IPS-15b (cell line): Measurements from ENCODE around the gene AGBL5.

Experiments
- H3K27me3 ChIP-seq: one replicate; pipeline ENCODE4 v1.6.1; 2013; ENCODE audit warnings: low read length; ENCODE audit not compliant: control insufficient read depth, insufficient read depth
- H3K36me3 ChIP-seq: one replicate; pipeline ENCODE4 v1.6.1; 2013; ENCODE audit warnings: low read length; ENCODE audit not compliant: control insufficient read depth, insufficient read depth
- H3K4me1 ChIP-seq: one replicate; pipeline ENCODE4 v1.6.1; 2013; ENCODE audit warnings: mild to moderate bottlenecking, low read length; ENCODE audit not compliant: control insufficient read depth, insufficient read depth
- H3K4me3 ChIP-seq: one replicate; pipeline ENCODE4 v1.5.1; 2013; ENCODE audit warnings: low read depth, low read length
- H3K9ac ChIP-seq: one replicate; pipeline ENCODE4 v1.6.1; 2013; ENCODE audit warnings: low read depth, mild to moderate bottlenecking, low read length
- H3K9me3 ChIP-seq: one replicate; pipeline ENCODE4 v1.6.1; 2013; ENCODE audit warnings: mild to moderate bottlenecking, low read length; ENCODE audit not compliant: control insufficient read depth, insufficient read depth

Gene AGBL5

GRCh38 chr2:27042159-27042661, 9.3 kb upstream of the AGBL5 start:
- H3K4me1 ChIP-seq = no peaks in the 10 kb centered on the region
- H3K27me3 ChIP-seq = no peaks in the 10 kb centered on the region
- H3K36me3 ChIP-seq = peaks cover 42% of the 10 kb centered on the region
- H3K9ac ChIP-seq = no peak overlapping the region
- H3K9me3 ChIP-seq = no peaks in the 10 kb centered on the region
- no peak overlapping the region for H3K4me3 ChIP-seq

GRCh38 chr2:27042985-27043634, 8.4 kb upstream of the AGBL5 start:
- no peaks in the 10 kb centered on the region for H3K27me3 ChIP-seq
- H3K36me3 ChIP-seq = peaks cover 33% of the 10 kb centered on the region
- H3K9ac ChIP-seq = no peak overlapping the region
- H3K4me3 ChIP-seq = no peak overlapping the region
- no peaks in the 10 kb centered on the region for H3K9me3 ChIP-seq
- H3K4me1 ChIP-seq = no peaks in the 10 kb centered on the region

- H3K4me1 ChIP-seq = peaks cover 2% of the 10 kb centered on the region
- H3K27me3 ChIP-seq = no peaks in the 10 kb centered on the region
- peaks cover 3% of the 10 kb centered on the region for H3K36me3 ChIP-seq
- H3K9ac ChIP-seq = peak overlapping the region; percentile 67
- H3K9me3 ChIP-seq = no peaks in the 10 kb centered on the region
- peak overlapping the region; percentile 94 for H3K4me3 ChIP-seq
Measured at GRCh38 chr2:27049422-27050280, 1.8 kb upstream of the AGBL5 start.

DNA sequence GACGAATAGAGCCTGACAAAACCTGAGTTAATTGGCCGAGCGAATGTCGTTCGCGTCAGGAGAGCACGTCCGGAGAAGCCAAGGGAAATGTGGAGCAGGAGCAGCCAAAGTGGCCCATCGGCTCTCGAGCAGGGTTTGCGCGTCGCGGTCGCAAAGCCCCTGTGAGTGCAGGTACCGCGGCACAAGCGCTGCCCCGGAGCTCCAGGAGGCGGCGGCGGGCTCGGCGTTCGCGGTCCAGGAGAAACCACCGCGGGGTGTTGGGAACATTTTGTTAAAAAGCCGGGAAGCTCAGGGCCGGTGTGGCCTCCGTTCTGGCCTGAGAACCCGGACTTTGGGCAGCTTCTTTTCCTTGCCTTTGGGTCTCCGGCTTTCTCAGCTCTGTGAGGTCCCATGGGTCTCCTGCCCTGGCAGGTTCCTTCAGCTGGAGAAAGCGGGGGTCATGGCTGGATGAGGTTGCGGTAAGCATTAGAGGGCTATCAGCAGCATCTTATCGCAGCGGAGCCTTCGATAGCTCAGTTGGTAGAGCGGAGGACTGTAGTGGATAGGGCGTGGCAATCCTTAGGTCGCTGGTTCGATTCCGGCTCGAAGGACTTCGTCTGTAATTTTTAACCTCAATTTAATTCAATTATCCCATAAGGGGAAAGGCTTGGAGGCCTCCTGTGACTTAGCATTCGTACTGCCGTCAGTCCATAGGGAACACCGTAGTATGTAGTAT, 1.0 kb upstream of the AGBL5 start:
- Histone ChIP-seq H3K27me3 (no peaks in the 10 kb centered on the region), H3K4me1 (peaks cover 2% of the 10 kb centered on the region), H3K9ac (peak overlapping the region; percentile 79), H3K4me3 (peak overlapping the region; percentile 94), H3K36me3 (peaks cover 10% of the 10 kb centered on the region), H3K9me3 (no peaks in the 10 kb centered on the region)

DNA sequence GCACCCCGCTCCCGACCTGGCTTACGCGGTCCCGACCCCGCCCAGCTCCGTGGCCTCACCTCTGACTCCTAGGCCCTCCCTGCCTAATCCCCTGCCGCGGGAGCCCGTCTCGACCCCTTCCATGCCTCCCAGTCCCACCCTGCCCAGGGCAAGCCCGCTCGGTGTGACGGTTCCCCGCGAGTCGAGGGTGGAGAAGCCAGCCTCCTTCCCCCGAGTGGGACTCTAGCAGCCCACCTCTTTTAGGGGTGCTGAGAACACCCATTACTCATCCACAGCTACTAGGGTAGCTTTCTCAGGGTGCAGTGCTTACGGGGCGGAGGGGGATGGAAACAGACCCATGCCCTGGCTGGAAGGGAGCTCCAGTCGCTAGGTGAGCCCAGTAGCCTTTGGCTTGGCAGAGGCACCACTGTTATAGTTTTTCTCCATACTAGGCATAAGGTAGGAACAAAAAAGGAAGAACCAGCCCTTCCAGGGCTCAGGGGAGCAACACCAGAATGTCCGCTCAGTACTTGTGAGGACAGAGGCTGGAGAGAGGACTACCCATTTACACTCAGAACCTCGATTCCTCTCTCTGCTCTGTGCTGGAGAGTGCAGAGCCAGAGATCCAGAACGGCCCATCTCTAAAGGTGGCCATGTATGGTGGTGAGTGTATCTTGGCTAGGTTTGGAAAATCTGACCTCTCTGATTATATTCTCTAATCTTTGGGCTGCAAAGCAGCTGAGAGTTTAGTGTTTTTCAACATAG, 606 bp downstream of the AGBL5 start:
- H3K9me3 ChIP-seq = no peaks in the 10 kb centered on the region
- H3K36me3 ChIP-seq = peaks cover 17% of the 10 kb centered on the region
- H3K27me3 ChIP-seq = no peaks in the 10 kb centered on the region

GRCh38 chr2:27053321-27053720, 1.9 kb downstream of the AGBL5 start:
- no peaks in the 10 kb centered on the region for H3K9me3 ChIP-seq
- H3K27me3 ChIP-seq = no peaks in the 10 kb centered on the region
- H3K9ac ChIP-seq = no peak overlapping the region
- no peak overlapping the region for H3K4me3 ChIP-seq
- H3K4me1 ChIP-seq = peaks cover 2% of the 10 kb centered on the region
- H3K36me3 ChIP-seq = peaks cover 21% of the 10 kb centered on the region

More for the DNA sequence above, 606 bp downstream of the AGBL5 start:
- Histone ChIP-seq H3K4me3 (peak overlapping the region; percentile 93), H3K9ac (peak overlapping the region; percentile 87), H3K4me1 (peaks cover 2% of the 10 kb centered on the region)

- peaks cover 2% of the 10 kb centered on the region for H3K4me1 ChIP-seq
- no peaks in the 10 kb centered on the region for H3K27me3 ChIP-seq
Measured at GRCh38 chr2:27053776-27054175, 2.3 kb downstream of the AGBL5 start.

DNA sequence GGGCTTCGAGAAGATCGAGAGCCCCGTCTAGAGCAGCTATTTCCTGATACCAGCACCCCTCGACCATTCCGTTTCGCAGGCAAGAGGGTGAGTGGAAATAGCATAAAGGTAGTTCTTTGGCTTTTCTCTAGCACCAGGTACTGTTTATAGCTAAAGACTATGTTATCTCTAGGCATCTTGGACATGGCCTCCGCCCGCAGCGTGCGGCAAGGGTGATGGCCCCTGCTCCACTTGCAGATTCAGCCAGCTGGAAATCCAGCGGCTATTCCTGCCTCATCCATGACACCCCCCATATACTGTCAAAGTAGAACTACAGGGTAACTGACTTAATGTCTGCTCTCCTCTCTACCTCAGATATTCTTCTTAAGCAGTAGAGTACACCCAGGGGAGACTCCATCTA, 3.3 kb downstream of the AGBL5 start:
- Histone ChIP-seq H3K4me3 (no peak overlapping the region), H3K9me3 (no peaks in the 10 kb centered on the region), H3K27me3 (no peaks in the 10 kb centered on the region), H3K36me3 (peaks cover 29% of the 10 kb centered on the region), H3K9ac (no peak overlapping the region), H3K4me1 (no peaks in the 10 kb centered on the region)

More at GRCh38 chr2:27053776-27054175, 2.3 kb downstream of the AGBL5 start:
- Histone ChIP-seq H3K9me3 (no peaks in the 10 kb centered on the region), H3K9ac (no peak overlapping the region), H3K36me3 (peaks cover 22% of the 10 kb centered on the region), H3K4me3 (no peak overlapping the region)

DNA sequence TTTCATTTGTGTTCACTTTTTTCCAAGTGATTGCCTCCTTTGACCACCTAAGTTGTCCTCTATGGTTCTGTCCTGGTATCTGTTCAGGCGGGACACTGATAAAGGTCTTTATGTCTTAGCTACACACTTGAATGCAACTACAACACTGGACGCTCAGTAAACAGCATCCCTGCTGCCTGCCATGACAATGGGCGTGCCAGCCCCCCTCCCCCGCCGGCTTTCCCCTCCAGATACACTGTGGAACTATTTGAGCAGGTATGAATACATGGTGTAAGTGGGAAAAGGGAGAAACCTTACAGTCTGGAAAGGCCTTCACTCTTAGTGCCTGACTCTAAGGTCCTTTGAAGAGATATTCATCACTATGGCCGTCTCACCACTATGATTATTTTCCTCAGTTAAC, 5.7 kb downstream of the AGBL5 start:
- peaks cover 29% of the 10 kb centered on the region for H3K36me3 ChIP-seq
- H3K9ac ChIP-seq = no peak overlapping the region
- no peaks in the 10 kb centered on the region for H3K9me3 ChIP-seq
- no peaks in the 10 kb centered on the region for H3K4me1 ChIP-seq
- no peak overlapping the region for H3K4me3 ChIP-seq
- H3K27me3 ChIP-seq = no peaks in the 10 kb centered on the region

DNA sequence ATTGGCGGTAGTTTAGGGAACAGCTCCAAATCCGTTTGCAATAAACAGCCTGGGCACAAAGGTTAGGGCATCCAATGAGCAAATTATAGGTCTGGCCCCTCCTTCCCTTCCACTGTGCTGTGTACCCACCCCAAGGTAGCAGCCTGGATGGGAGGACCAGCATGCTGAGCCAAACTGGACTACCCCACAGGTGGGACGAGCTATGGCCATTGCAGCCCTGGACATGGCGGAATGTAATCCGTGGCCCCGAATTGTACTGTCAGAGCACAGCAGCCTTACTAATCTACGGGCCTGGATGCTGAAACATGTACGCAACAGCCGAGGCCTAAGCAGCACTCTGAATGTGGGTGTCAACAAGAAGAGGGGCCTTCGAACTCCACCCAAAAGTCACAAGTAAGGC, 6.7 kb downstream of the AGBL5 start:
- no peaks in the 10 kb centered on the region for H3K27me3 ChIP-seq
- H3K4me1 ChIP-seq = no peaks in the 10 kb centered on the region
- H3K9me3 ChIP-seq = no peaks in the 10 kb centered on the region
- no peak overlapping the region for H3K4me3 ChIP-seq
- H3K36me3 ChIP-seq = peaks cover 33% of the 10 kb centered on the region
- H3K9ac ChIP-seq = no peak overlapping the region
